GM12801 (cell line): ENCODE results near the gene OR10G8.

Experiments
- TF ChIP-seq, protein P1 (sequence below): IDR thresholded peaks from one replicate; pipeline ENCODE4 v1.5.1; 2011; ENCODE audit warnings: control low read depth; ENCODE audit not compliant: insufficient read length; ENCODE audit errors: extremely low read depth

The OR10G8 gene

DNA sequence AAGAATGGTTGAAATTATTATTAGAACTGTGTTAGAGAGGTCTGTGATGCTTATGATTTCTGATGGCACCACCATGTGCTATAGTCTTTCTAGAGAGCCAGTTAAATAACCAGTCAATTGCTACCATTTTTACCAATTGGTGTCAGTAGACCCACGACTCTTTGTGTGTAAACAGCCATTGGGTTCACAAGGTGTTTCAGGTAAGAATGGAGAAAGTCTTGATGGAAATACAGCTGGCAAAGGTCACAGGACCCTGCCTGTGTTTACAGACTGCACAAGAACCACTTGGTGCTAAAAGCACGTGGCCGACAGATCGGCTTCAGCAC lies 45.0 kb downstream of the OR10G8 start:
- TF ChIP-seq, protein P1, sequence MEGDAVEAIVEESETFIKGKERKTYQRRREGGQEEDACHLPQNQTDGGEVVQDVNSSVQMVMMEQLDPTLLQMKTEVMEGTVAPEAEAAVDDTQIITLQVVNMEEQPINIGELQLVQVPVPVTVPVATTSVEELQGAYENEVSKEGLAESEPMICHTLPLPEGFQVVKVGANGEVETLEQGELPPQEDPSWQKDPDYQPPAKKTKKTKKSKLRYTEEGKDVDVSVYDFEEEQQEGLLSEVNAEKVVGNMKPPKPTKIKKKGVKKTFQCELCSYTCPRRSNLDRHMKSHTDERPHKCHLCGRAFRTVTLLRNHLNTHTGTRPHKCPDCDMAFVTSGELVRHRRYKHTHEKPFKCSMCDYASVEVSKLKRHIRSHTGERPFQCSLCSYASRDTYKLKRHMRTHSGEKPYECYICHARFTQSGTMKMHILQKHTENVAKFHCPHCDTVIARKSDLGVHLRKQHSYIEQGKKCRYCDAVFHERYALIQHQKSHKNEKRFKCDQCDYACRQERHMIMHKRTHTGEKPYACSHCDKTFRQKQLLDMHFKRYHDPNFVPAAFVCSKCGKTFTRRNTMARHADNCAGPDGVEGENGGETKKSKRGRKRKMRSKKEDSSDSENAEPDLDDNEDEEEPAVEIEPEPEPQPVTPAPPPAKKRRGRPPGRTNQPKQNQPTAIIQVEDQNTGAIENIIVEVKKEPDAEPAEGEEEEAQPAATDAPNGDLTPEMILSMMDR: no peak

DNA sequence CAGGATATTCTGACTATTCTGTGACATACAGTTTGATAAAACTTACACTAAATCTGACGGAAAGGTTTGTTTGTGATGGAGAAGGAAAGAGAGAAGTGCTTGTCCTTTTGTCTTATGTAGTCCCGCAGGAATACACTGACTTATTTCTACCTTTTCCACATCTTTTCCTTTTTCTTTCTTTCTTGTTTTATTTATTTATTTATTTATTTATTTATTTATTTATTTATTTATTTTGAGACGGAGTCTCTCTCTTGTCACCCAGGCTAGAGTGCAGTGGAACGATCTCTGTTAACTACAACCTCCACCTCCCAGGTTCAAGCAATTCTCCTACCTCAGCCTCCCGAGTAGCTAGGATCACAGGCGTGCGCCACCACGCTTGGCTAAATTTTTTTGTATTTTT lies 45.5 kb downstream of the OR10G8 start:
- TF ChIP-seq, protein P1: no peak

GRCh38 chr11:124074554-124074953 lies 48.0 kb downstream of the OR10G8 start:
- TF ChIP-seq, protein P1: no peak

DNA sequence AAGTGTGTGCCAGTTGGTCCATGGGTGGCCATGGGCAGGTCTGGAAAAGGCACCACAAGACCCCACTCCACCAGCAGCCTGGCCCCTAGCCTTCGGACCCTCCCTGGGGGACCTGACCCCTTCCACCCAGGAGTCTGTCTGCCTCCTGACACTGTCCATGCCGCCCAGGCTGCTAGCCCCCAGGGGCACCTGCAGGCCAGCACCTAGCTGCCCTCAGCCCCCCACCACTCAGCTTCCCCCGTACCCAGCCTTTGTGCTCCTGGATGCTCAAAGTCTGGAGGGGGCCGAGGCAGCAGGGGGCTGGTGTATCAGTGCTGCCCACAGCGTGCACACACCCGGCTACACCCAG lies 48.9 kb downstream of the OR10G8 start:
- TF ChIP-seq, protein P1: no peak

DNA sequence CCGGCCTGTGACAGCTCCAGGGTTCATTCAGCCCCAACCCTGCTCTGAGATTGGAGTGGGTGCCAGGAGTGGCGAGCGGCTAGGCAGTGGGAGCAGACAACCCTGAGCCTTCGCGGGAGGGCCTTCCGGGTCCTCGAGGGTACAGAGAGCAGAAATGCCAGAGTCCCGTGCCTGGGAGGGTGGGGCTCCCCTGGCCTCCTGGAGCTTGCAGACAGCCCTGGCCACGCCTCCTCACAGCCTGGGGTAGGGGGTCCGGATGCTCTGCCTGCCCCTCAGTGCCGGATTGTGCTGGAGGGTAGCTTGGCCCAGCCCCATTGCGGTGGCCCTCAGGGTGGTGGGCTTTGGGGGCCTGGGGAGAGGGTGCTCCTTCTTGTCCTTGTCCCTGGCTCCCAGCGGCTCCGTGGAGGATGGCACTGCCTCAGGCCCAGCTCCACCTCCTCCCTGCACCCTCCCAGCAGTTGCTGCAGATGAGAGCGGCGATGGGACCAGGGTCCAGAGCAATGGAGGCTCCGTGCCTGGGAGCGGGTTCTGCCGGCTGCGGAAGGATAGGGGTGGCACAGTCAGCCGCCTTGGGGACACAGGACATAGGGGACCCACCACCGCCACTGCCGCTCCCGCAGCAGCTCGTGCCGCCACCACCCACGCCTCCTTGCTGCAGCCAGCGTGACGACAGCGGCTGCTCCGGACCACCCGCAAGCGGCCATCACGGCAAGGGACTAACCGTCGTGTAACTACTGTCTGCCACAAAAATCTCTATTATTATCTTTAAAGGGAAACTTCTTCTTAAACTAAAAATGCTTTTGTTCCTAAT lies 49.4 kb downstream of the OR10G8 start:
- TF ChIP-seq, protein P1: no peak

DNA sequence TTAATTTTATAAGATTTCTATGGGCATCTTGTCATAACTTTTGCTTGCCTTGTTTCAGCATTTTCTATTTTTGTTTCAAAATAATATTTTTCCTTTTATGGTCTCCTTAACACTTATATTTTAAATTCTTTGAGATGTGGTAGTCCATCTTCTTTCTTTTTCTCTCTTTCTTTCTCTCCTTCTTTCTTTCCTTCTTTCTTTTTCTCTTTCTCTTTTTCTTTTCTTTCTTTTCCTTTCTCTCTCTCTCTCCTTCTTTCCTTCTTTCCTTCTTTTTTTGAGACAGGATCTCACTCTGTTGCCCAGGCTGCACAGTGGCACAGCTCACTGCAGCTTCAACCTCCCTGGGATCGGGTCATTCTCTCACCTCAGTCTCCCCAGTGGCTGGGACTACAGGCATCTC lies 50.7 kb downstream of the OR10G8 start:
- TF ChIP-seq, protein P1: no peak

GRCh38 chr11:124078591-124078990 lies 52.0 kb downstream of the OR10G8 start:
- TF ChIP-seq, protein P1: no peak
